ENCODE results near the gene IFITM10. TPM values are rescaled to one million over a fixed set of nuclear protein-coding genes. Genes with fewer than 3 reads are reported as not detected.
A peak's percentile ranks its signal among the peaks of the same experiment; 100 is the strongest.

The IFITM10 gene
- total RNA-seq, result 10 to 100 TPM in 1 of 4 donors, 1 to 10 TPM in 3; 2.5 to 13.7 (median 6.3) TPM

GRCh38 chr11:1750481-1750839, at the start of gene IFITM10:
IFITM10 (minus strand) TSS chr11:1750595; CDS start chr11:1750442, 153 bp downstream.
- intact Hi-C loops (cut with DNase I; ENCODE audit: low total_unique reads), result no loop called here
- H3K4me3 ChIP-seq (ENCODE audit: low read depth, poor library complexity, severe bottlenecking), result peak within 1 kb of the TSS; percentile 13
- TF ChIP-seq, protein P1, sequence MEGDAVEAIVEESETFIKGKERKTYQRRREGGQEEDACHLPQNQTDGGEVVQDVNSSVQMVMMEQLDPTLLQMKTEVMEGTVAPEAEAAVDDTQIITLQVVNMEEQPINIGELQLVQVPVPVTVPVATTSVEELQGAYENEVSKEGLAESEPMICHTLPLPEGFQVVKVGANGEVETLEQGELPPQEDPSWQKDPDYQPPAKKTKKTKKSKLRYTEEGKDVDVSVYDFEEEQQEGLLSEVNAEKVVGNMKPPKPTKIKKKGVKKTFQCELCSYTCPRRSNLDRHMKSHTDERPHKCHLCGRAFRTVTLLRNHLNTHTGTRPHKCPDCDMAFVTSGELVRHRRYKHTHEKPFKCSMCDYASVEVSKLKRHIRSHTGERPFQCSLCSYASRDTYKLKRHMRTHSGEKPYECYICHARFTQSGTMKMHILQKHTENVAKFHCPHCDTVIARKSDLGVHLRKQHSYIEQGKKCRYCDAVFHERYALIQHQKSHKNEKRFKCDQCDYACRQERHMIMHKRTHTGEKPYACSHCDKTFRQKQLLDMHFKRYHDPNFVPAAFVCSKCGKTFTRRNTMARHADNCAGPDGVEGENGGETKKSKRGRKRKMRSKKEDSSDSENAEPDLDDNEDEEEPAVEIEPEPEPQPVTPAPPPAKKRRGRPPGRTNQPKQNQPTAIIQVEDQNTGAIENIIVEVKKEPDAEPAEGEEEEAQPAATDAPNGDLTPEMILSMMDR (IDR thresholded peaks at IDR 0.05), result no peak
- TF ChIP-seq POLR2A (IDR thresholded peaks at IDR 0.05), result no peak
- WGBS, 2 donors, result 26 to 32% methylated on average over 5 to 6 of the region's 6 CpGs
- DNase-seq (ENCODE audit: low spot score in 2 of 2), result no peak

GRCh38 chr11:1797391-1798125, 47.2 kb upstream of the IFITM10 start:
- no peak overlapping the region for H3K4me3 ChIP-seq (ENCODE audit: low read depth, poor library complexity, severe bottlenecking)
- intact Hi-C loops (cut with DNase I; ENCODE audit: low total_unique reads), result no loop called here
- WGBS, 2 donors, result 89% methylated on average over 14 of the region's 14 CpGs
- DNase-seq (ENCODE audit: low spot score in 2 of 2), result peak in 1 of 2 donors; percentile 59
- TF ChIP-seq, protein P1 (IDR thresholded peaks at IDR 0.05), result no peak
- TF ChIP-seq POLR2A (IDR thresholded peaks at IDR 0.05), result no peak

DNA sequence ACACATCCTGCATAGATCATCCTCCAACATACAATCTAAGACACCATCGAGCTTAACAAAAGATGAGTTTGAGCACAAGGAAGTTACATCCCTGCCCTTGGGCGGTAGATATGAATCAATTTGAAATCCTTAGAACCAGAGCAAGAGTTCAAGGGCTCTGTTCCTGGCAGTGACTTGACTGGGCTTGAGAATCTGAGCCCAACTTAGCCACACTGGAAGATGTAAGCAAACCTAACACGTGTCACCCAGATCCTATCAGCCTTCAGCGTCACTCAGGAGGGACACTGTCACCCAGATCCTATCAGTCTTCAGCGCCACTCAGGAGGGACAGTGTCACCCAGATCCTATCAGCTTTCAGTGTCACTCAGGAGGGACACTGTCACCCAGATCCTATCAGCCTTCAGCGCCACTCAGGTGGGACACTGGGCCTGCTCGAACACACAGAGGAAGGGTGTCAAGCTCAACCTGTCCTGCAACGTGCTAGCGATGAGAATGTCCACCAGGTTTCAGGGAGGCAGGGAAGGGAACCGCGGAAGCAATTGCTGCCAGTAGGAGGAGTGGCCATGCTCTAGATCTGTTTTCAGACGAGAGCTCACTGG, 46.1 kb upstream of the IFITM10 start:
- no peak overlapping the region for H3K4me3 ChIP-seq (ENCODE audit: low read depth, poor library complexity, severe bottlenecking)
- DNase-seq (ENCODE audit: low spot score in 2 of 2), result peak in 1 of 2 donors; percentile 79
- intact Hi-C loops (cut with DNase I; ENCODE audit: low total_unique reads), result no loop called here
- 50 to 58% methylated on average over 11 to 12 of the region's 12 CpGs for WGBS, 2 donors
- TF ChIP-seq, protein P1 (IDR thresholded peaks at IDR 0.05), result no peak
- no peak for TF ChIP-seq POLR2A (IDR thresholded peaks at IDR 0.05)

GRCh38 chr11:1793081-1793480, 42.7 kb upstream of the IFITM10 start:
- 47 to 48% methylated on average over 3 of the region's 3 CpGs for WGBS, 2 donors
- no peak for DNase-seq (ENCODE audit: low spot score in 2 of 2)
- intact Hi-C loops (cut with DNase I; ENCODE audit: low total_unique reads), result no loop called here
- TF ChIP-seq, protein P1 (IDR thresholded peaks at IDR 0.05), result no peak
- no peak for TF ChIP-seq POLR2A (IDR thresholded peaks at IDR 0.05)
- no peak overlapping the region for H3K4me3 ChIP-seq (ENCODE audit: low read depth, poor library complexity, severe bottlenecking)

- TF ChIP-seq, protein P1 (IDR thresholded peaks at IDR 0.05), result no peak
- TF ChIP-seq POLR2A (IDR thresholded peaks at IDR 0.05), result no peak
- 71 to 77% methylated on average over 12 of the region's 12 CpGs for WGBS, 2 donors
- peak in 1 of 2 donors; percentile 57 for DNase-seq (ENCODE audit: low spot score in 2 of 2)
- H3K4me3 ChIP-seq (ENCODE audit: low read depth, poor library complexity, severe bottlenecking), result no peak overlapping the region
- intact Hi-C loops (cut with DNase I; ENCODE audit: low total_unique reads), result no loop called here
These were observed 42.1 kb upstream of the IFITM10 start for GRCh38 chr11:1792461-1792860.
